Mononuclear cell (primary cell): ENCODE data around the gene RBM42. TPM values are rescaled to one million over a fixed set of nuclear protein-coding genes. Genes with fewer than 3 reads are reported as not detected.
"Not testable (repeated sequence)": the region's sequence is repeated elsewhere in the genome, so short reads cannot be mapped to it uniquely, and the experiment has no call there.

Source experiments
- H3K27me3 ChIP-seq: 2 replicates; pipeline ENCODE4 v1.6.0; 2011; ENCODE audit warnings: low read length, control low read depth; ENCODE audit not compliant: insufficient read depth
- H3K4me1 ChIP-seq: 2 replicates; pipeline ENCODE4 v1.5.1; 2011; ENCODE audit warnings: mild to moderate bottlenecking, low read length, control low read depth; ENCODE audit not compliant: insufficient read depth
- H3K4me3 ChIP-seq: 2 replicates; pipeline ENCODE4 v1.5.1; 2011; ENCODE audit warnings: mild to moderate bottlenecking, low read length, moderate library complexity
- H3K9me3 ChIP-seq: 2 replicates; pipeline ENCODE4 v1.5.1; 2011; ENCODE audit warnings: low read depth, mild to moderate bottlenecking, control low read depth, low read length
- total RNA-seq: library from RNA; depleted of rRNA; stranded (reverse); fragments of >200 nt; gene quantifications from one replicate; pipeline ENCODE4 v1.2.3, GENCODE V29; 2012

RBM42 gene
- total RNA-seq, 1 donor: 16.0 TPM

- H3K27me3 ChIP-seq: no peaks in the 10 kb centered on the region
- H3K4me1 ChIP-seq: peaks cover 24% of the 10 kb centered on the region
- H3K4me3 ChIP-seq: no peak overlapping the region
- H3K9me3 ChIP-seq: no peaks in the 10 kb centered on the region
These were observed 11.0 kb downstream of the RBM42 start for GRCh38 chr19:35639863-35640262.

GRCh38 chr19:35641515-35642151, 12.8 kb downstream of the RBM42 start, which contains the start of gene ETV2:
ETV2 (plus strand) TSS chr19:35641745; CDS start chr19:35642461, 716 bp downstream.
- H3K4me3 ChIP-seq: no peak within 1 kb of the TSS

GRCh38 chr19:35642312-35642711, 13.5 kb downstream of the RBM42 start:
- Histone ChIP-seq H3K27me3 (no peaks in the 10 kb centered on the region), H3K9me3 (no peaks in the 10 kb centered on the region), H3K4me1 (peaks cover 31% of the 10 kb centered on the region), H3K4me3 (no peak overlapping the region)

More at GRCh38 chr19:35641515-35642151, 12.8 kb downstream of the RBM42 start, which contains the start of gene ETV2:
- no peaks in the 10 kb centered on the region for H3K9me3 ChIP-seq
- peaks cover 31% of the 10 kb centered on the region for H3K4me1 ChIP-seq
- H3K27me3 ChIP-seq: no peaks in the 10 kb centered on the region

GRCh38 chr19:35642798-35643254, 14.0 kb downstream of the RBM42 start:
- peaks cover 36% of the 10 kb centered on the region for H3K4me1 ChIP-seq

GRCh38 chr19:35643255-35644205, 14.7 kb downstream of the RBM42 start:
- Histone ChIP-seq H3K9me3 (no peaks in the 10 kb centered on the region), H3K27me3 (no peaks in the 10 kb centered on the region), H3K4me1 (peaks cover 38% of the 10 kb centered on the region), H3K4me3 (peak overlapping the region; percentile 69)

More at GRCh38 chr19:35642798-35643254, 14.0 kb downstream of the RBM42 start:
- Histone ChIP-seq H3K4me3 (peak overlapping the region; percentile 69), H3K27me3 (no peaks in the 10 kb centered on the region), H3K9me3 (no peaks in the 10 kb centered on the region)

- Histone ChIP-seq H3K4me1 (peaks cover 47% of the 10 kb centered on the region), H3K9me3 (no peaks in the 10 kb centered on the region), H3K27me3 (no peaks in the 10 kb centered on the region), H3K4me3 (peak overlapping the region; percentile 69)
These were observed 15.6 kb downstream of the RBM42 start for GRCh38 chr19:35644206-35644986.

GRCh38 chr19:35644987-35645679, 16.3 kb downstream of the RBM42 start:
- H3K4me3 ChIP-seq: peak overlapping the region; percentile 69

GRCh38 chr19:35645680-35646511, 17.1 kb downstream of the RBM42 start:
- Histone ChIP-seq H3K27me3 (no peaks in the 10 kb centered on the region), H3K9me3 (no peaks in the 10 kb centered on the region), H3K4me1 (peaks cover 59% of the 10 kb centered on the region), H3K4me3 (no peak overlapping the region)

More at GRCh38 chr19:35644987-35645679, 16.3 kb downstream of the RBM42 start:
- no peaks in the 10 kb centered on the region for H3K9me3 ChIP-seq
- H3K27me3 ChIP-seq: no peaks in the 10 kb centered on the region
- H3K4me1 ChIP-seq: peaks cover 55% of the 10 kb centered on the region

GRCh38 chr19:35648017-35648961, 19.5 kb downstream of the RBM42 start, which contains the start of gene COX6B1:
COX6B1 (plus strand) TSS chr19:35648323; CDS start chr19:35651244, 2,921 bp downstream.
- H3K4me1 ChIP-seq: peaks cover 40% of the 10 kb centered on the region
- no peaks in the 10 kb centered on the region for H3K9me3 ChIP-seq
- no peaks in the 10 kb centered on the region for H3K27me3 ChIP-seq
- peak within 1 kb of the TSS; percentile 65 for H3K4me3 ChIP-seq

GRCh38 chr19:35650581-35650980, 21.7 kb downstream of the RBM42 start:
- Histone ChIP-seq H3K4me1 (peaks cover 28% of the 10 kb centered on the region), H3K27me3 (no peaks in the 10 kb centered on the region), H3K9me3 (no peaks in the 10 kb centered on the region), H3K4me3 (no peak overlapping the region)

- not testable (repeated sequence) for H3K9me3 ChIP-seq, H3K4me3 ChIP-seq, H3K4me1 ChIP-seq, H3K27me3 ChIP-seq
These were observed 26.0 kb downstream of the RBM42 start for GRCh38 chr19:35654828-35655227.

- H3K27me3 ChIP-seq: no peaks in the 10 kb centered on the region
- H3K9me3 ChIP-seq: no peaks in the 10 kb centered on the region
- no peak overlapping the region for H3K4me3 ChIP-seq
- H3K4me1 ChIP-seq: peaks cover under 1% of the 10 kb centered on the region
These were observed 26.8 kb downstream of the RBM42 start for GRCh38 chr19:35655600-35655999.
